ENCODE results near the gene MRPS9.
A peak's percentile ranks its signal among the peaks of the same experiment; 100 is the strongest.

The MRPS9 gene

DNA sequence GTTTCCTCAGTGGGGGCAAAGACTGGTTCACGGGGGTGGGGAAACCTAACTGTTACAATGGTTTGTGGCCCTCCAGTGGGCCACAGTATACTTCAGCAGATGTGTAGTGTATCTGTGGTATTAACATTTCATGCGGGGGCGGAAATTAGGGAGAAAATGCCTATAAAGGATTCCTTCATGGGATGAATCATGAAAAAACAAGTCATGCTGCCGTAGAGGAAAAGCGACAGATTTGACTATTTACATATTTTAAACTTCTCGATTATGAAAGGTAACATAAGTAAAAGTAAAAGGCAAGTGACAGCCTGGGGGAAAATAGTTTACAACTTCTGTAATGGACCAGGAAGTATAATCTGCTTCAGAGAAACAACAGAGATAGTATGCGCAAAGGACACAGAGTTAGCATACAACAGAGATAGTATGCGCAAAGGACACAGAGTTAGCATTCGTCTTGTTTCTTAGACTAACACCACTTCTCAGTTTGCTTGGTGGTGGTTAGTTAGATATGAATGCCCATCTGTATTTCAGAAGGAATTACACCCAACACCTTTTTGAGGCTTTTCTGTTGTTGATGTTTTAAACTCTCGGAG, 41.1 kb downstream of the MRPS9 start:
- no peak for DNase-seq

DNA sequence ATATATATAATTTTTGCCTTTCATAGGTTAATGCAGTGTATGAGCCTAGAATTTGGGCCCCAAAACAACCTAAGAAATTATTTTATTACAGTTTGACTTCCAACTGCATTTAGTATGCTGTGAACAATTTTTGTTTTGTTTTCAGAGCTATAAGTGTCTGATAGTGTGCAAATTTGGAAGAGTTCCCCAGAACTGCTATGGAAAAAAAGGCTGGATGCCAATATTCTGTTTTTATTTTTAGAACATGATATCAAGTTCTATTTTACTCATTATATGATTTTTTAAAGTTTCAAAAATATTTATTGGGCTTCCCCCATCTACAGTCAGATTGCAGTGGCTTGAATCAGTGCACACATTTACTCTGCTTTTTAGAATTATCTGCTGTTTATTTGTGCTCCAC, 42.6 kb downstream of the MRPS9 start:
- no peak for DNase-seq

DNA sequence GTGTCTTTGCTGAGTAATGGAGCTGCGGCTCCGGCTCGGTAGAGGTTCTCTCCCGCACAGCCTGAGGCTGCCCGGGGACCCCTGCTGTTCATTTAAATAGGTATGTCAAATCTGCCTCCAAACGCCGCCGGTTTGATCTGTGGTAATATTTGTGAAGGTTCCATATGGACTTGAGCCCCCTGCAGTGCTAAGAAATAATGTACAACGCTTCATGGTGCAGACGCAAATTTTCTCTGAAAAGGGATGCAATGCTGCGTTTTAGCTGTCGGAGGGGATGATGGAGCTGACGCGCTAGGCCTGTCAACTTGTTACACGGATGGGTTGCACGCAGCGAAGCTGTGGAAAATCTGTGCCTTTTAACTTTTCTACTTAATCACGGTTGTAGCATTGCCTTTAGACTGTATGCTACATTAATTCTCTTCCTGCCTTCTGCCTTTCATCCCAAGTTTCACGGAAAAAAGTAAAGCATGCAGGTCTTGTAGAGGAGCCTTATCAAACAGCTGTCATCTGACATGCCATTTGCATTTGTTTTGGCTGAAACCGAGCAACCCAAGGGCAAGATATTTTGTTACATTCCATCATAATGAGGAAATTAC, 43.2 kb downstream of the MRPS9 start:
- peak in 3 of 56 donors; percentile 22 to 29 (median 26) for DNase-seq

DNA sequence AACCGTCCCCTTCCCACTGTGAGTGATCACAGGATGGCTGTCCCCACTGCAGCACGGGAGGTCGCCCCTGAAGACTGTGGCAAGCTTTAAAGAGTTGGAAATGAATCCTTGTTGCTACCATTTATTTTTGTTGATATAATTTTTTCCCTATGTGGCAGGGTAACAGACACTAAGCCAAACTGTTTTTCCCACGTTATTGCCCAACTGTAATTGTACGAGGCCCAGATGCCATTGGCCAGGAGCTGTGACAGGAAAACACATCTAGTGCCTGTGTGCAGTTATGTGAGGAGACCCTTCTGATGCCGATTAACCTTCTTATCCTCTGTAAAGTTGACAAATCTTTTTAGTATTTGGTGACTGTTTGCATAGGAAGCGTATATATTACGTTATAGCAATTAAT, 44.2 kb downstream of the MRPS9 start:
- DNase-seq, result no peak

DNA sequence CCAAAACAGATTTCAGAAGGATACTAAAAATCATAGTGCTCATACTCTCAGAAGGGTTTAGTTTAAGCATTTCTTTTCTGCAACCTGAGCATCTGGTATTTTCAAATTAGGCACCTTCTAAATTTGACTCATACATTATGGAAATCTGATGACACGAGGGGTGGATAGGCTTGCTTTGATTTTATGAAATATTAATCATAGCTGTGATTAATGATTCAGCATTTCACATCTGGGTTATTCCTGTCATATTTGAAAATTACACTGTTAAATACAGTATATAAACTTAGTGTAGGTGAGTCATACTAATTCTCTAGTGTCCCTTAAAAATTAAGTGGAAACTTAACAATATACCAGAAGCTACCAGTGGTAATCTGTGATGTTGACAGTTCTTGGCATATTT, 47.7 kb downstream of the MRPS9 start:
- DNase-seq, result no peak

DNA sequence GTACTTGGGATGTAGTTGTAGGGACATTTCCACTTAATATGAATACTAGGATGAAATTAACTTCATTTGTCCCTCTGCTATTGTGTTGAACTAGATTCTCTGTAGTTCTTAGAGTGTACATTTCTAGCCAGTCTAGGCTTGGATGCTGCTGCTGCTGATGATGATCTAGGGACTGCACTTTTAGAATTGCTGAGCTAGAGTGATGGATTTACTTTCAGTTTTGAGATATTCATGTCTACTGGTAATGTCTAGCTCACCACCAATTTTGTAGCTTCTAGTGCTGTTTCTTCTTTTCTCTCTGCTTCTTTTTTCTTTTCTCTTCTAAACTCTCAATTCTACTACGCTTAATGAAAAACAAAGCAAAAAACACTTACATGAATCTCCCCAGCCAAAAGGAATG, 49.4 kb downstream of the MRPS9 start:
- no peak for DNase-seq

DNA sequence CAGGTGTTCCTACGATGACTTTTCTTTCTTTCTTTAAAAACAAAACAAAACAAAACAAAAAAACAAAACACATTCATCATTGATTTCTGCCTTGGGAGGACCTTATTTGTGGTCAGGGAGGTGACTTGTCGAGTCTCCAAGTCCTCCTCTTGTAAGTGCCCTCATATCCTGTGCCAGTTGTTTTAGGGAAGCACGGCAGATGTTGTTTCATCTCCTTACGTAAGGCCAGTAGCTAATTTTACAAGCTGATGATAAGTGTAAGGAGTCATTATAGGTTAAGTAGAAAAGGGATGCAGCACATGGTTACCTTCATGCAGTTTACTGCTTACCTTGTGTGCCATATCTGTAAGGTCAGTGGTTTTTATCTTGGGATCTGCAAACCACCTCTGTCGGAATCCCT, 52.2 kb downstream of the MRPS9 start:
- no peak for DNase-seq

DNA sequence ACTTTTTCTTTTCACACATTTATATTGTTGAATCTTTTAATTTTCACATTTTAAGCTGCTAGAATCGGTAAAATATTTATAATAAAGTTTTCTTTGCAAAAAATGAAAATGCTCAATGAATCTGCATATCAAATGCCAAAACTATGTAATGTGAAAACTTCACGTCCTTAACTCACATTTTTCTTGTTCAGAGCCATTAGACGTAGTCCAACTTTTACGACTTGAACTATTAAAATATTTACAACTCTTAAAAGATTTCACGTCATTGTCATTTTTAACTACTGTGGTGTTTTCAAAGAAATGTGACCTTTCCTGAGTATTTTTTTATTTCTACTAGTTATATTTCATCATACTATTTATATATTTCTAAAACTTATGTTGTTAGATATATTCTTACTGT, 54.9 kb downstream of the MRPS9 start:
- no peak for DNase-seq

DNA sequence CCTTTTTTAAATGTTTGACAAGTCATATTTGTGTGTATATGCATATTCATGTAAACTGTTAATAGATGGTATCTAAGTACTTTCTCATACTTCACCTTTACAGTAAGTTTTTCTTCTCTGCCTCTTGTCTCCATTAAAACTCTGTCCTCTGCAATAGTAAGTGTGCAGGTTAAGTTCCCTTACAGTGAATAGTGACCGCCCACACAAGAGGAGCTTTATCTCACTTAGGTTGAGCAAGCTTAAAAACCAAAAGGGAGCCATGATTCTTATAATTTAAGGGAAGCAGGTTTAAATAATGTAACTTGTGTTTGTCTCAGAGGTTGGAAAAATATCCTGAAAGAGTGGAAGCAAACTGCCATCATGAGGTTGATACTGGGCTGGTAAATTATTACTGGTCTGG, 61.3 kb downstream of the MRPS9 start:
- no peak for DNase-seq

DNA sequence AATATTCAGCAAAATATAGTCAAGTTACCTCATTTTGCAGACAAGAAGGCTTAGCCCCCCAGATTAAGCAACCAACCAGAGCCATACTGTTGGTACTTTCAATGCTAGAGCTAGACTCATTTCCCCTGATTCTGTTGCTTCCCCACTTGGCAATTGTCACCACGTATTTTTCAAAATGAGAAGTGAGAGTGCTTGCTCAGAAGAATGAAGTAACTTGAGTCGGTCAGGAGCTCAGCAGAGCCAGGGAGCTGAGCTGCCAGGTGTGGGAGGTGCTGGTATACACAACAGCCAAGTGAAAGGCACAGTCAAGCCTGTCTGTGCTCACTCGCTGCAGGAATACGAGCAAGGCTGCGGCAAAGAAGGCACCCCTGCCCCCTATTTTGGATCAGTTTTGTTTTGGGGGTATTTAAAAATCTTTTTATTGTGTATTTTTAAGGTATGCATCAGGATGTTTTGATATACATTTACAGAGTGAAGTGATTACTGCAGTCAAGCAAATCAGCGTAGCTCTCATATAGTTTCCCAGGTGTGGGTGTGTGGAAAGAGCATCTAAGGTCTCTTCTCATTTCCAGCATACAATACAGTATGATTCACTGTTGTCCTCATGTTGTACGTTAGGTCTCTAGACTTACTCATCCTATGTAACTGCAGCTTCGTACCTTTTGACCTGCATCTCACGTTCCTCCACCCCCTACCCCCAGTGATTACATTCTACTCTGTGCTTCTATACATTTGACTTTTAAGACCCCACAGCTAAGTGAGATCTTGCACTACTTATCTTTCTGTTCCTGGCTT, 62.4 kb downstream of the MRPS9 start:
- peak in 2 of 56 donors; percentile 10 to 18 for DNase-seq

DNA sequence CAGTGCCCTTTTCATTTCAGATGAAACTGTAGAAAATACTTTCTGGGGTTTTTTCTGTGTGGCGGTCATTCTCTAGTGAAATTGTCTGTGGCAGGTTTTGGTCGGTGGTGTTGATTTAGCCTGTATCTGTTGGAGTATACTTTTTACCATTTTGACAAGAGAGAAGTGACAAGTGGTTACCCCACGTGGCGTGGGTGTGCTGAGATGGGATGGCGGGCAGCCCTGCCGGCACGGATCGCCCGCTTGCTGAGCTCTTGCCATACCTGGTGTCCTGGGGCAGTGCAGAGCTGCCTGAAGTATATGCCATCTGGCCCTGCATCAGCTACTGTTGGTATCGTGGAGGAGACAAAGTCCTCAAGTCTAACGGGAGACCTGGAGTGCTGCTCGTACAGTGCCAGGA, 64.1 kb downstream of the MRPS9 start:
- no peak for DNase-seq

DNA sequence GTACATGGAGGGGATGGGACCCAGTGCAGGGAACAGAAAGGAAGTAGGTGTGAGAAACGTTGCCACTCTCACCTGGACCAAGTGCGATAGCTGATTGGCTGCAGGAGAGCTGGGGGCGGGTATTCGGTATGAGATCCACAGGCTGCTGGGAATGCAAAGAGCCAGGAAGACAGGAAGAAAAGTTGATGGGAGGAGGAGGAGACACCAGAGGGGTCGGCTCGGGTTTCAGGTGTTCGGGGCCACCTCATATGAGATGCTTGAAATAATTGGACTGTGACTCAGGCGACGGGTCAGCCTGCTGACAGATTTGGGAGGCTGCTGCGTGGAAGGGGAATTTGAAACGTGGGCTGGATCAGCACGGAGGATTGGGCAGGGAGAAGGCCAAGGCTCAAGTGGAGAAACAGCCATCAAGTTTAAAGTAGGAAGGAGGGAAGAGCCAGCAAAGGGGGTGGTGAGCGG, 65.1 kb downstream of the MRPS9 start:
- no peak for DNase-seq

DNA sequence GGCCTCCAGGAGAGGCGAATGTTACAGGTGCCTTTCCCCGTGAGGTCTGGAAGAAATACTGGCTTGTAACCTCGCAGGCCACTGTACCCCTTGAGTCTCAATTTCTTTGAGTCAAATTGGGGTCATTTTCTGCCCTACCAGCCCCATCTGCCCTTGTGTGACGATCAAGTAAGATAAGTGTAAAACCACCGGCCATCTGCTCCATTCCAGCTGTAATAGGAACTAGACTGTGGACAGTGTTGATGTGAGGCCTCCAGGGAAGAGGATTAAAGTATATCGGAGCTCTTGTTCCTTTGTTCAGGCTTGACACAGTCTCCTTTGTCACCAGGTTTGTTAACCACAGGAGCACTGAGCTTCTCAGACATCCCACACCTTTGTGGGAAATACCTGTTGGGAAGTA, 65.6 kb downstream of the MRPS9 start:
- DNase-seq, result no peak

DNA sequence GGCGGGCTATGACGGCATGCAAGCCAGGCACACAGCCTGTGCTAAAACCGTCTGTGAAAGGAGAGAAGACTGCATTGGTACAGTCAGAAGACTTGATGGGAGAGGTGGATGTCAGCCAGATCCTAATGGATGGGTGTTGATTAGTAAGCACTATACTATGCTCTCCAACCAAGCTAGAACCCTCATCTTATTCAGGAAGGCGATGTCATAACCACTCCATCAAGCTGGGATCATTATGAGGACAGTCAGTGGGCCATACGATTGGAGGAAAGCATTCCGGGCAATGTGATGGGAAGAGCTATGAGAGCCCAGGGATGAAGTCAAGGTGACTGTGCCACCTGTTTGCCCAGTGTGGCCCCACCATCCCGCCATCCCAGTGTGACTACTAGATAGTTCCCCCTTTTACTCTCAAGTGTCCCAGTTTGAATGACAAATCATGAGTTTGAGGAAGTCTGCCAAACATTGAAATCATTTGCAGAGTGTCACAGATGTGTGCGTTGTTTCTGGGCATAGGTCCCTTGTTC, 66.4 kb downstream of the MRPS9 start:
- no peak for DNase-seq

DNA sequence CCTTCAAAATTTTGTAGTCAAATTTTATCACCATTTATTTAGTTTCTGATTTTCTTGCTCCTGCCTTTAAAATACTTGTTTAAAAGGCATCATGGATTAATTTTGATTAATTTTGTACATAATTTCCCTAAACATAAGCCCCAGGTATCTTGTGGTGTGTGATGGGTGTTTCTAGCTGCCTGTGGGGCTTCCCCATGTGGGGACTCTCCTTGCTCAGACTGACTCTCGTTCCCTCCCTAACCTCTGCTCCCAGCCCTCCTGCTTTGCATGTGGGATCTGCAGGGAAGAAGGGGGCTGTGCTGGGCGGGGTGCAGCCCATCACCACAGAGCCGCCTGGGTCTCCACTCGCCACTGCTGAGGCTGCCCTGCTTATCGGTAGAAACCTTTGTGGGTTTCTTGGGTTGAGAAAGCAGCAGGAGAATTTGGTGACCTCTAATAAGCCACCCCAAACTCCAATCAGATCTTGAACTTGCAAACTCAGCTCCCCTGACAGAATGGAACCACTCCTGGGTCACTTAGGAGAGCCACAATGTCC, 72.5 kb downstream of the MRPS9 start:
- DNase-seq, result no peak

DNA sequence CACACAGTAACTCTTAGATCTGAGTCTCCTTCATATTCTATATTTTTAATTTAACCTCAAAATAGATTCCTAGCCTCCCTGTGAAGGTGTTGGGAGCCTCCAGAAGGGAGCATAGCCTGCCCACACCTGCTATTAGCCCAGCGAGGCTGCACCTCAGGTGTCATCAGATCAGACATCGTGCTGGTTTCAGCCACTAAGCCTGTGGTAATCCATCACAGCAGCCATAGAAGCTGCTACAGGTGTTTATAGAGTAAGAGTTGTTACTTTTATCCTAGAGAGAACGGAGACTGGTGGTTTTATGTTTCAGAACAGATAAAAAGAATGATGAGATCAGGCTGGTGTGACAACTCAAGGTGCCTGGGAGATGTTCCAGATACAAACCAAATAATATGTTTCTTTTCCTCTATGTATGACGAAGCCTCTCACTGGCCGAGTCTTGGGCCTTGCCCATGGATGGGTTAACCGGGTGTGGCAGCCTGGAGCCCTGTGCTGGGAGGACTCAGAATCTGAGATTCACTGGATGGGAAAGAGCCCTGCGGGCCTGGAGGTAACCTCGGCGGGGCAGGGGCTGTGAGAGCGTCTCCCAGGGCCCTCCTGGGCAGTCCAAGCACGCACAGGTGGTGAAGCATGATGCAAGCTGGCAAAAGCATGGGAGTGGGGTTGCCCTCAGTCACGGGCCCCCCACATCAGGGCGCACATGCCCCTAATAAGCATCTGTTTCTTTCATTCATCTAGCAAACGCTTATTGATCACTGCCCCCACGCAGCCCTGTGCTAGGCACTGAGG, 73.7 kb downstream of the MRPS9 start:
- DNase-seq, result no peak

DNA sequence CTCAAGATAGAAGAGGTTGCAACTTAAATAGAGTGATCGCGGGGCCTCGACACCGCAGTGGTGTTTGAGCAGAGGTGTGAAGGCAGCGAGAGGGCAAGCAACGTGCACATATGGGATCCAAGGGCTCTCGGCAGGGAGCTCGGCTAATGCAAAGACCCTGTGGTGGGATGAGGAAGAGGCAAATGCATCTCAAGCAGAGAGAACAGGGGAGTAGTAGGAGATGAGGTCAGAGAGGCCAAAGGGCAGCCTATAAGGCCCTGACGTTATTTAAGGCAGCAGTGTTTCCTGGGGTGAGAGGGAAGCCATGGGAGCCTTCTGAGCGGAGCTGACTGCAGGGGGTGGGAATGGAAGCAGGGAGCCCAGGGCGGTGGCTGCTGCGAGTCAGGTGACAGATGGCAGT, 74.5 kb downstream of the MRPS9 start:
- no peak for DNase-seq

DNA sequence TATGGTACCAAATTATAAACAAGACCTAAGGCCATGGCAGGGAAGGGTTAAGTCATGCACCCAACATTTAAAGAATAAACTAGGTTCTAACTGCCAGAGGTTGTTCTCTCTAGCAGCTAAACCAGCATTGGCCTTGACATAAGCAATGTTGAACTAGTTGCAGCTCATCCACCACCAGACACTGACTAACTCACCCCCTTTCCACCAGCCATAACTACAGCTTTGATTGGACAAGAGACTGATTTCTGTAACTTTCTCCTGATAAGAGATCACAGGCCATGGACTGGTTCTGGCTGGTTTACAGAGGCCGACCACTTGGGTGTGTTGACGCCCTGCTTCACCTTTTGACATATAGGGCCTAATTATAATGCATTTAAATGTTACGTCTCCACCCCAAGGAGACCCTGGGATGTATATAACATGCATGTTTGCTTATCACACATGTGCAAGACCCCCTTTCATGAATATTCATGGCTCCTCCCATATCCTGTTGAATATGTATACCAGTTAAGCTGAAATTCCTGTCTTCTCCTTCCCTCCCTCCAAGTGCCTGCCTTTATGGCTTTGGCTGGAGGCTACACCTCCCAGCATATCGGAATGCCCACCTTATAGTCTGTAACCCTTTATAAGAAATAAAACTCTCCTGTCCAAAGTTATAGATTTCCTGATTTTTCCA, 75.9 kb downstream of the MRPS9 start:
- DNase-seq, result no peak

DNA sequence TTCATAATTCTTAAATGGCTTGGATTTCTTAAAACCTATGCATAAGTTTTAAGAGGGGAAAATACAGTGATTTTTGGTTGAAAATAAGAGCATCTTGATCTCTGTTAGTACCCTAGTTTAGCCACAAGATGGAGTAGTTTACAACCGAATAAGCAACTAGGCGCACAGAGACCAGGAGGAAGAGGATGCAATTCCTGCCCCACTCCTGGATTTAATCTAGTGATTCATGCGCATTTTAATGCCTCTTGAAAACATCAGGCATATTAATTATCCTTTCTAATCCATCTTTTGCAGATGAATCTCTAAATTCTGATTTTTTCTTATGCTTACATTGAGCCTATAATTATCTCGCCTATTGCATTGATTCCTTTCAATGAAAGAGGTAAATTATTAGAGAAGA, 76.7 kb downstream of the MRPS9 start:
- peak in 2 of 56 donors; percentile 4 to 24 for DNase-seq

DNA sequence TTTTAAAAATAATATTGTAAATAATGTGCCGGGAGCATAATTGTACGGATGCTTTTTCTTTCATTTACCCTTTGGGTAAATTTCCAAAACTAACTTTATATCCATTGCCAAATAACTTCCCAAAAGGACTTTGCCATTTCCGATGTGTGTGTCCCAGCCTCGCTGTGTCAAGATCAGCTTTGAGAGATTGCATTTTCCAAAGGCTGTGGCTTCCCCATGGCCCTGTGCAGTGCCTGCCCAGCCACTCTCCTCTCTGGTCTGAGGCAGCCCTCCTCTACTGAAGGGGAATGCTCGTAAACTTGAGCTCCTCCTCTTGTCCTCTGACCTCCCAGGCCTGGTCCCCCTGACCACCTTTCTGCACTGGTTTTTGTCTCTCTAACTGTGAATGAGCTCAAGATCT, 78.5 kb downstream of the MRPS9 start:
- no peak for DNase-seq

DNA sequence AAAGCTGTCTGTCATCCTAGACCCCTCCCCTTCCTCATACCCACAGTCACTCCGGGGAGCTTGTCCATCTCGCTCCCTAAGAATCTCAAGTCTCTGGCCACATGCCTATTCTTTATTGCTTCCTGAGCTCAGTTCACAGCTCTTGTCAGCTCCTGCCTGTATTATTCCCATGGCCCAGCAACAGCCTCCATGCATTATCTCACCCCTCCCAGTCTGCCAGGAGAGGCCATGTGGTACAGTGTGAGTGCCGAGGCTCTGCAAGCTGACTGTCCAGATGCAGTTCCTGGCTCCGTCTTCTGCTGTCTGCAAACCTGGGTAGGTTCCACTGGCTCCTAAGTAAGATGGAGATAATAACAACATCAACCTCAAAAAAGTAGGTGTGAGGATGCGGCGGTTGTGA, 79.7 kb downstream of the MRPS9 start:
- DNase-seq, result no peak

Data from nucleus accumbens (tissue), 56 donors.